ENCODE results near the gene C1R.
A peak's percentile ranks its signal among the peaks of the same experiment; 100 is the strongest.
"Not testable (repeated sequence)": the region's sequence is repeated elsewhere in the genome, so short reads cannot be mapped to it uniquely, and the experiment has no call there.

The C1R gene

DNA sequence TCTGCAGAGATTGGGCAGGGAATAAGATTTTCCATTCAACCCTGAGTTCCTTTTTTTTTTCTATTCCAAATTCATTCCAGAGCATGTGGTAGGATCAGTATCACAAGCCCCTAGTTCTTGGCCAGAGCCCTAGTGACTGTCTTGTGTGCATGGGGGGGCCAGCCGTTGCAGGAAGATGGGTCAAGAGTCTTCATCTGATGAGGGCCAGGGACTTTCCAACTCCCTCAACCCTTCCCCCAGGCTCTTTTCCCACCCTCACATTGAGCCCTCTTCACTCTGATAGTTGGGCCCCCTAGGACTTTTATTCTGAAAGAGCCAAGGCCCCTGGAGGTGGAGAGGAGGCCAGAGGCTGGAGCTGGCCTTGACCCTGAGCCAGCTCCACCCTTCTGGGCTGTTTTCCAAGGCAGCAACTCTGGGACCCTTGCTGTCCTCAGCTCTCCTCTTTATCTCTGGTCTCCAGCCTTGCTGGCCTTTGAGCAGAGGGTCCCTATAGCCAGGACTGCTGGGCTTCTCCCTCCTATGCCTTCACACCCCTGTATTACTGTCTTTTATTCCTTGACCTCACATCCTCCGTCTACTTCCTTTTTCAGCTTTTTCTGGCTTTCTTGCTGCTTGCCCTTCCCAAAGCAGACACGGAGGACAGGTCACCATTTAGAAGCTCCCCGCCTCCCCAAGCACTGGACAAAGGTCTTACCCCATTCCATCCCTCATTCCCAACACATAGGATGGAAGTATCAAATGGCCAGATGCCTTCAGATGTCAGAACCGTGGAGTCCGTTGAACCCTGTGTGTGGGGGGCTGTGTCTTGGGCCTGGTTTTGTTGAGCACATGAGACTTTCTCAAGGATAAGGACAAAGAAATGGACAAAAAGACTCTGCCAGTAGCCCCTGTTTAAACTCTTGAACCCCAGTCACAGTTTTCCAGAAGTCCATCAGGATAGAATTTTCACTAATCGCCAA, 30.8 kb upstream of the C1R start:
- DNase-seq = no peak
- intact Hi-C loops (cut with DNase I) = no loop called here

DNA sequence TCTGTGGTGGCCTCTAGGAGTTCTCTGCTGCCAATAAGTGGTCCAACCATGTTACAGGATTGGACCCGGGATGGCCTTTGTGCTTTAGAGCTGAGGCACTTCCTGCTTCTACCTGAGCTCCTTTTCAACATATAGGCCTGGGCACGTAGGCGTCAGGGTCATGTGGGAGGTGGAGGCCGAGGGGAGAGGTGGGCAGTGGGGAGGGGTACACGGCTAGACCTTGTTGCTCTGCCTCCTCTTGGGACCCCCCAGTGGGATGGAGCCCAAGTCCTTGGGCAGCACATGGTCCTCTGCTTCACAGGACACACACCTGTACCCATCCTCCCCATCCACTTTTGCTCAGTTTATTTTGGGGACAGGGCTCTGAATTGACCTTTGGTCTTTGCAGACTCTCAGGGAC, 29.1 kb upstream of the C1R start:
- intact Hi-C loops (cut with DNase I) = no loop called here
- DNase-seq = no peak

DNA sequence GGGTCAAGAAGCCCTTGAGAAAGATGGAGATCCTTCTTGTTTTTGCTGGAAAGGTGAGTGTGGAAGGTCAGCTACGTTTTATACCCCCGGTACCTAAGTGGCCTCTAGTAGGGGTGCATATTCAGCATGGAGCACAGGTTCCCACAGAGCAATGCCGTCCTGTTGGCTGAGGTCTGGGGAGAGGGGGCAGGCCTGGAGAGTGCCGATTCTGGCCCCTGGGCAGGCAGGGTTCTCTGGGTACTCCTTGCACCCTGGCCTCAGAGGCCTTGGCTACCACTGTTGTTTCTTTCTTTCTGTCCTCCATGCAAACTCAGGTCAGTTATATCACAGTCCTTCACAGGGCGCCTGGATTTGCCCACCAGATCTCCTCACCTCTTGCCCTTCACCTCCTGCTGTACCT, 27.9 kb upstream of the C1R start:
- no peak for DNase-seq
- intact Hi-C loops (cut with DNase I) = no loop called here

DNA sequence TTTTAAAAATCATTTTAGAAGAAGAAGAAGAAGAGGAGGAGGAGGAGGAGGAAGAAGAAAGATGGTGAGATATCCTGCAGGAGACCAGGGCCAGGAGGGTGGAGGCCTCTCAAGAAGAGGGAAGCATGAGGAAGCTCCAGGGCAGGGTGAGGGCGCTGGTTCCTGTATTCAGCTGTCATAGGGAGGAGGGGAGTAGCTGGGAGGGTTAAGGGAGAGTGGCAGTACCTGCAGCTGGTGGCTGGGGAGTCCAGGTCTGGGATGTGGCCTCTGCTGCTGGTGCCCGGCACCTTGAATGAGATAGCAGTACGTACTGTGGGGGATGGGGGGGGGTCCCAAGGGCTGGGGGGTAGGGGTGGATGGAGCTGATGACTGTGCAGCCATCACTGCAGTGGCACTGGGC, 26.6 kb upstream of the C1R start:
- intact Hi-C loops (cut with DNase I) = no loop called here
- DNase-seq = no peak

DNA sequence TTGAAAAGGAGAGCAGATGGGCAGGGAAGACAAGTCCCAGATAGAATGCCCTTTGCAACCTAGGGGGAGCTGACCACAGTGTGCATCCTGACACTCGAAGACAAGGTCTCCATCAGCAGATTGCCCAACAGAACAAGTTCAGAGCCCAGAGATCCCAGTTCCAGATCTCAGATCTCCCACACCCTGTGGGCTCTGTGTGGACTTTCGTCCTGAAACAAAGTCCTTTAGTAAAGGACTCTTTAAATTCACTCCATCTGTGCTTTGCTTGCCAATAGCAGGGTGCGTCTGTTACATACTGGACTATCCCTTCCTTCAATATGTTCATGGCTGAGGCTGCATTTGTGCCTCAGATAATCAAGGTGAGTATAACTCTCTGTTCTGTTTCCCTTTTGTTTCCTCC, 25.4 kb upstream of the C1R start:
- DNase-seq = no peak
- intact Hi-C loops (cut with DNase I) = no loop called here

DNA sequence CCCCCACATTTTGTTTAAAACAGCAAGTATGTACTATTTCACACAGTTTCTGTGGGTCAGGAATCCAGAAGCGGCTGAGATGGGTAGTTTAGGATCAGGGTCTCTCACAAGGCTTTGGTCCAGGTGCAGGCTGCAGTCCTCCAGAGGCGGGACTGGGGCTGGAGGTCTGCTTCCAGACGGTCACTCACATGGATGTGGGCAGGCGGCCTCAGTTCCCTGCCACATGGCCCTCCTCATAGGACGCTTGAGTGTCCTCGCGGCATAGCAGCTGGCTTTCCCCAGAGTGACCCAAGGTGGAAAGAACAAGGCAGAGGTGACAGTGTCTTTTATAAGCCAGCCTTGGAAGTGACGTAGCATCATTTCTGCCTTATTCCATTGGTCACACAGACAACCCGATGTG, 24.7 kb upstream of the C1R start:
- DNase-seq = no peak
- intact Hi-C loops (cut with DNase I) = no loop called here

DNA sequence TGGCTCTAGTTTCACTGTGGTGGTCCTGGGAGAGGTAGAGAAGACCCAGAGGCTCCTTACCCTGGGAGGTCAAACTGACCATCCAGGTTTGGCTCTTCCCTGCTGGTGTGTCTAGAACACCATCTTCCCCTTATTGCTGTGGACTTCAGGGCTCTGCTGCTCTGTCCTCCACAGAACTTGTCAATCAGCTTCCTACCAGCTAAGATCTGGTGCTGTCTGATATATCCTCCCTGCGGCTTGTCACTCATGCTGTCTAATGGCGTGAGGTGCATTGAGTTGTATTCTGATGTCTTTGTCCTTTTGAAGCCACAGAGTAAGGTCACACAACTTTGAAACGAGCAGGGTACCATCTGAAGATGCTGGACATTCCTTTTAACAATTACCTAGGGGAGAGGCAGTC, 24.0 kb upstream of the C1R start:
- no peak for DNase-seq
- intact Hi-C loops (cut with DNase I) = no loop called here

DNA sequence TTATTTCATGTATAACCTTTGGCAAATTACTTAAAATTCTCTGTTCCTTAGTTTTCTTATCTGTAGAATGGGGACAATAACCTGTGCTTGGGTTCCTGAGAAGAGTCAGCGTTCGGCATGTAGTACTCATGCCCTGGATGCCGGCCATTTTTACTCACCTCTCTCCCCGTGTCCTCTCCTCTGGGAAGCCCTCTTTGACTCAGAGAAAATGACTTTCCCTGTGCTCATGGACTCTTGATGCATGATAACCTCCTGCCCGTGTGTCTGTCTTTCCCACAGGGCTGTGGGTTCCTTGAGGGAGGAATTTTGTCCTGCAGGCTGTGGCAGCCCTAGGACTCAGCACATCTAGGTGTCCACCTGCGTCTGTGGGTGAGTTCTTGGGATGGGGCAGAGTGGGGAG, 22.6 kb upstream of the C1R start:
- intact Hi-C loops (cut with DNase I) = loop anchor here (5.0 kb wide), 1 partner anchor 168 kb away; no protein-coding TSS in a partner anchor
- no peak for DNase-seq

DNA sequence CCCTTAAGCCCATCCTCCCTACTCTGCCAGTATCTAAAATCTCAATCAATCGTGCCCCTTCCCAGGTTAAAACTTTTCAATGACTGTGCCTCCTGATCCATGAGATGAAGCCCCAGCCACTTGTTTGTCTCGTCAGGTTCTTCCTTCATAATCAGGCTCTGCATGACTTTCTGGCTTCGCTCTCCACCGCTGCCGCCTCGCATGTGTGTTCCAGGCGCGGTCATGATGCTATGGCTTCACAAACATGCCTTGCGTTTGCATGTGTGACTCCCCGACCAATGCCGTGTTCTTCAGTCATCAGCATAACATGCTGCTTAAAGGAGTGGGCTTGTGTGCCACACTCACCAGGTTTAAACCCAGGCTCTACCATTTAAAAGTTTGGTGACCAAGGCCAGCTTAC, 21.8 kb upstream of the C1R start:
- peak in 1 of 42 donors; percentile 17 for DNase-seq
- intact Hi-C loops (cut with DNase I) = loop anchor here (5.0 kb wide), 1 partner anchor 167 kb away; no protein-coding TSS in a partner anchor

DNA sequence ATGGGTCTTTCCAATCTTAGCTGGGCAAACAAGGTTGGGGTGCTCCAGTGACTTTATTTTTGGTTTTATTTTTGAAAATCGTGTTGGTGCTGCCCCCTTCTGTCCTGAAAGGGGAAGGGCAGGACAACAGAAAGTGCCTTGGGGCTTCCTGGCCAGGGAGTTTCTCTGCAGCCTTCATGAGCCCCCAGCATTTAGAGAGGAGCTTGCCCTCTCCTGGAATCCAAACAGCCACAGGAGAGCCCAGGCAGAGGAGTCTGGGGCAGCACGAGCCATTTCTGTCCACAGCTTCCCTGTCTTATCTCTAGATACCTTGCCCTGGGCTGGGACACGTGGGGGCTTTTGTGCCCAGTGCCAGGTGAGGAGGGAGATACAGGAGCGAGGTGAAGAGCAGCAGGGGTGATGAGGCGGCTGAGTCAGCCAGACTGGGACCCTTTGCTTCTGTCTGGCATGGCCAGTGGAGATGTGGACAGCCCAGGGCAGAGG, 21.2 kb upstream of the C1R start:
- intact Hi-C loops (cut with DNase I) = loop anchor here (5.0 kb wide), 1 partner anchor 166 kb away; no protein-coding TSS in a partner anchor
- peak in 14 of 42 donors; percentile 18 to 62 (median 34) for DNase-seq

DNA sequence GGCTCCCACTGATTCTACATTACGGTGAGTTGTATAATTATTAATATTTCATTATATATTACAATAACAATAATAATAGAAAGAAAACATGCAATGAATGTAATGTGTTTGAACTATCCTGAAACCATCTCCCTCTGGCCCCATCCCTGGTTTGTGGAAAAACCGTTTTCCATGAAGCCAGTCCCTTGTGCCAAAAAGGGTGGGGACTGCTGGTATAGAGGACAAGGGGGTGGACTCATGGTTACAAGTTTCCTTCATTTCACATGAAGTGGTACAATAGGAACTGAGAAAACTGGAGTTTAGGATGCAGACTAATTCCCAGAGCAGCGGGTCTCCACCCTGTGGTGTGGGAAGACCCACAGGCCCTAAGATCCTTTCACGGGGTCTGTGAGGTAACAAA, 19.8 kb upstream of the C1R start:
- no peak for DNase-seq
- intact Hi-C loops (cut with DNase I) = loop anchor here (5.0 kb wide), 1 partner anchor 165 kb away; no protein-coding TSS in a partner anchor

DNA sequence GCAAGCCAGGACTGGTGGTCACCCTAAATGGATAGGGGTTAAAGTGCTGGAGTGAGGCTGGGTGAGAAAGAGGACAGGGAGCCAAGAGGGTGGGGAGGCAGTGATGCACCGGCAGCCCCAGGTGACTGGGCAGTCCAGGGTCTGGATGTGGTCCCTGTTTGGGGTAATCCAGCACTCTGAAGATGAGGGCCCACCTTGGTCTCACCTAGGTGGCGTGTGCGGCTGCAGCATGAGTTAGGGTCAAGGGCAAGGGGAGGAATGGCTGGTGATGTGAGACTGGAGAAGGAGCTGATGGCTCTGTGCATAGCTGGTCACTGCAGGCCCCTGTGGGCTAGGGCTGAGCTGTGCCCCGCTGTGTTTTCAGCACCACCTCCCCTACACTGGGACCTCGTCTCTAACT, 18.4 kb upstream of the C1R start:
- DNase-seq = peak in 1 of 42 donors; percentile 9
- intact Hi-C loops (cut with DNase I) = loop anchor here (5.0 kb wide), 1 partner anchor 163 kb away; no protein-coding TSS in a partner anchor

DNA sequence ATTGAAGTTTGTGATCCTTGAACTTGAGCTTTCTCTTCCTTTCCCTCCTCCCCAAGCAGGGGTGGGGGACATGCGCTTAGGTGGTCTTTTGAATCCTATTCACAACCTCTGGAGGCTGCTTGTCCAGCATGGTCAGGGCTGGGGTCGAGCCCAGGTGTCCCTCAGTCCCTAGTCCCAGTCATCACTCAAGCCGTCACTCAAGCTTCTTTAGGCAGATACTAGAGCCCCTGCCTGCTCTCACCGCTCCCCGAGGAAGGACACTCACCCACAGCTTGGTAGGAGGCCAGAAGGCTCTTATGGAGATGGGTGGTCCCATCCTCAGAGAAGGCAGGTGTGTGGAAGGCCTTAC, 17.3 kb upstream of the C1R start:
- peak in 1 of 42 donors; percentile 23 for DNase-seq
- intact Hi-C loops (cut with DNase I) = no loop called here

DNA sequence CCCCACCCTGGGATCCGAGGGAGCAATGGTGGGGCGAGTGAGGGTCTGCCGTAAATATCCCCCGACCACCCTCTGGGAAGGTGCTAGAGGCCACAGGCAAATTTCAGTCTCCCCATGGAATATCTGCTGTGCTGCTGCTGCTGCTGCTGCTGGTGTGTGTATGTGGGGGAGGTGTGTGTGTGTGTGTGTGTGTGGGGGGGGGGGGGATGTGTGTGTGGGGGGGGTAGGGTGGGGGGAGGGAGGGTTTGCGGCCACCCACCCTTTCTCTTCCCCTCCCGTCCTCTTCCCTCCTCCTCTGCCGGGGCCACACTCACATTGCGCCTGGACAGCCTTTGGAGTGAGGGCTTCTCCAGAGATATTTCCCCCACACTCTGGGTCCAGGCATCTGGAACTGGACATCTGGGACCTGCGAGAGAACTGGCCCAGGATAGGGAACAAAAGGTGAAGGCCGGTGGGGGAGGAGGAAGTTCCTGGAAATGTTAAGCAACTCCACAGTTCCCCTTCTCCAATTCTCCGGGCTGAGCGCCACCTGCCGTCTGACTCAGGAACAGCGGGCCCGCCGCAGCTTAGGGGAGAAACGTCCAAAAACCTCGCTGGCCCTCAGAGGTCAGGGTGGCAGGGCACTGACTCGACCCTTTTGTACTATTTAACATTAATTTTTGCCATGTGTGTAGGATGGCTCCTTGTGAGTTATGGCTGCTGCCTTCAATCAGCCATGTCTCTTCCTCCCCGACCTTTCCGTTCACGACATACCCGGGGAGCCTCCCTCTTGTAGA, 16.7 kb upstream of the C1R start, which contains the start of gene C1RL:
C1RL (minus strand) TSS at position 419 of the 776 bp plus-strand sequence; CDS start at position 385, 34 bp downstream.
- intact Hi-C loops (cut with DNase I) = no loop called here
- DNase-seq = peak; percentile 58 to 93 (median 85)

DNA sequence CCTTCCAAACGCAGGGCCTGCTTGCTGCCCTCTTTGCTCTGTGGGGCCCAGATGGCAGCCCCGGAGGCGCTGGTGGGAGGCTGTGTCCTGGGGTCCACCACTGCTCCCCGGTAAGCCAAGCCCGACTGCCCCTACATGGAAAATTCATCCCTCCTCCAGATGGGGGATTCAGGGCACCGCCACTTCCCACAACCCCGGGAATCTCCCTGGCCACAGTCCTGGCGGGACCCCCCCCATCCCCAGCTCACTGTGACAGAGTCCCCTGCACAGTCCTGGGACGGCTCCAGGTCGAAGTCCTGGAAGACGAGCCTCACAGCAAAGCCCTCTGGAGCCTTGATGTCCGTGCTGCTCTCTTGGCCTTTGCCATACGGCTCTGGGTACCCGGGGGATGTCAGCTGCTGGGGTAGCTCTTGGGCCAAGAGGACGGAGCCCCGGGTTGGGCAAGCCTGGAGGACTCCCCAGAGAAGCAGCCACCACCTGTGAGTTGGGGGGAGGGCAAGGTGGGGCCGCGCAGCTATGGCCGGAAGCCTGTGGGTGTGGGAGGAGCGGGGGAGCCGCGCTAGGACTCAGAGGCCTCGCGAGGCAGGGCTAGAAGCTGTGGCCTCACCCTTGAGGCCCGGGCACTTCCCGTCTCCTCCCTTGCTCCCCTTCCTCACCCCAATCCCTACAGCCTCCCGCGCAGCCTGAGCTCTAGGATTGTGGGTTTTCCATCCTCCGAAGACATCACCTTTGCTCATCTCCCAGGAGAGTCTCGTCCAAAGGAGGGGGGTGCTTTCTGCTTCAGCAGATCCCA, 16.0 kb upstream of the C1R start:
- DNase-seq = peak in 25 of 42 donors; percentile 18 to 59 (median 38)
- intact Hi-C loops (cut with DNase I) = no loop called here

DNA sequence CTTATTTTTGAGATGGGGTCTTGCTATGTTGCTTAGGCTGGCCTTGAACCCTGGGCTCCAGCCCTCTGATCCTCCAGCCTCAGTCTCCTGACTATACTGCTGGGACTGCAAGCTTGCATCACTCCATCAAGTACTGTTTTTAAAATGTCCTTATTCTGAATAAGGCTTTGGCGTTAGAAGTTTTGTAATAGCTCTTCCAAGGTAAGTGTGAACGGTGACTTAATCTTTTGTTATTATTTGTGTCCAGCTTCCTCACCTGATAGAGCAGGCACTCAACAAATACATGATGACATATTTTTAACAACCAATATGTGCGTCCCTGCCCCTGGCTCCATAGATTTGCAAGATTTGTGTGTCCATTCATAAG, 15.4 kb upstream of the C1R start:
- peak in 1 of 42 donors; percentile 31 for DNase-seq
- intact Hi-C loops (cut with DNase I) = no loop called here

DNA sequence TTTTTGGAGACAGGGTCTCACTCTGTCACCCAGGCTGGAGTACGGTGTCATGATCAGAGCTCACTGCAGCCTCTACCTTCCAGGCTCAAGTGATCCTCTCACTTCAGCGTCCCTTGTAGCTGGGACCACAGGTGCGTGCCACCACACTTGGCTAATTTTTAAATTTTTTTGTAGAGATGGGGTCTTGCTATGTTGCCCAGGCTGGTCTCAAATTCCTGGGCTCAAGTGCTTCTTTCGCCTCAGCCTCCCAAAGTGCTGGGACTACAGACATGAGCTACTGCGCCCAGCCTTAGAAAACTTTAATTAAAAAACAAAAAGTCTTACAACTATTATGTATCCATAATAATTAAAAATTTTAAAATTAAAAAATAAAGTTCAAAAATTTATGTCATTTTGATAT, 14.9 kb upstream of the C1R start:
- intact Hi-C loops (cut with DNase I) = not testable (repeated sequence)
- DNase-seq = peak in 1 of 42 donors; percentile 2

DNA sequence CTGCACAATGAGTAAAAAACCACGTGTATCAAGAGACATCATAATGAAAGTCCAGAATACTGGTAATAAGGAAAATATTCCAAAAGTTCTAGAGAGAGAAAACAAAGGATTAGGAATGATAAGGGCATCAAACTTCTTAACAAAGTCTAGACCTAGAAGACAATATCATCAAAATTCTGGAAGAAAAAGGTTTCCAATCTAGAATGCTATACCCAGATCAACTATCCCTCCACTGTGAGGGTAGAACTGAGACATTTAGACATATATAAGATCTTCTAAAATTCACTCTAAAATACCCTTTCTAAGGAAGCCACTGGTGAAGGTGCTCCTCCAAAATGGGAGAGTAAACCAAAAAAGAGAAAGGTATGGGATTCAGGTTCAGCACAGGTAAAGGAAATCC, 13.8 kb upstream of the C1R start:
- intact Hi-C loops (cut with DNase I) = no loop called here
- DNase-seq = no peak

Measured in head of caudate nucleus (tissue), 42 donors.